Brain pericyte (primary cell): ENCODE results near the gene TRIM65.

ENCODE experiments used
- DNase-seq: peaks from one replicate; pipeline ENCODE4 v3.0.0-alpha.2; 2012; ENCODE audit warnings: low read depth, low spot score

The TRIM65 gene

GRCh38 chr17:75896415-75897159 lies at the start of gene TRIM65:
Gene TRIM65 (minus strand): TSS chr17:75896951. CDS start chr17:75896937, 14 bp downstream.
- no peak for DNase-seq

GRCh38 chr17:75945211-75945610 lies 48.5 kb upstream of the TRIM65 start:
- DNase-seq = no peak

GRCh38 chr17:75943491-75943890 lies 46.7 kb upstream of the TRIM65 start:
- no peak for DNase-seq

DNA sequence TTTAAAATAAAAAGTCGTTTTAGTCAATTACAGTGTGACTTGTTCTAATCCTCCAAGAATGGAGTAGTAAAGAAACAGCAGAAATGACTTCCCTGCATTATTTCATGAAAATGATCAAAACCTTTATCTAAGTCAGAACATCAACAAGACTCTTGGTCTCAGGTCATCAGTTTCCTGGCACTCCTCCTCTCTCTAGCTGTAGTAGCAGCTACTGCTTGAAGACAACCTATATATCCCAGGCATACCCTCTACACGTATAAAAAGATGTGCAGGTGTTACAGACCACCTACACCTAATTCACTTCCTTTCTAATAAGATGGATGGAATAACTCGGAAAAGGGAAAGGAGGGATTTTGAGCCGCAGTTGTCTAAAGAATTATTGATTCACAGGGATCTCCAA lies 45.7 kb upstream of the TRIM65 start:
- DNase-seq = no peak

DNA sequence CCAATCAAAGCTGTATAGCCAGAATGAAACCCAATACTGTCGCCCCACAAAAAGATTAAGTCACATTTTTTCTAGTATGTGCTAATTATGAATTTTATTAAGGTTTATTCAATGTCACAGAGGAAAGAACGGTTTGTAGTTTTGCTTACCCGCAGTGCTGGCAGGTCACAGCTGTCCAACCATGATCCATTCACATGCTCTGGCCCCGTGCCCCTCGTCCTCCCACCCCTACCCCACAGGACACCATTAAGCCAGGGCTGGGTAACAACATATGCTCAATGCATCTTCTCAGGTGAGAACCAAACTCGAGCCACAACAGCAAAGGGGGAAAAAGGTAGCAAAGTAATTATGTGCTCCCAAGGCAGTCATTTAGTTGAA lies 44.7 kb upstream of the TRIM65 start:
- no peak for DNase-seq

DNA sequence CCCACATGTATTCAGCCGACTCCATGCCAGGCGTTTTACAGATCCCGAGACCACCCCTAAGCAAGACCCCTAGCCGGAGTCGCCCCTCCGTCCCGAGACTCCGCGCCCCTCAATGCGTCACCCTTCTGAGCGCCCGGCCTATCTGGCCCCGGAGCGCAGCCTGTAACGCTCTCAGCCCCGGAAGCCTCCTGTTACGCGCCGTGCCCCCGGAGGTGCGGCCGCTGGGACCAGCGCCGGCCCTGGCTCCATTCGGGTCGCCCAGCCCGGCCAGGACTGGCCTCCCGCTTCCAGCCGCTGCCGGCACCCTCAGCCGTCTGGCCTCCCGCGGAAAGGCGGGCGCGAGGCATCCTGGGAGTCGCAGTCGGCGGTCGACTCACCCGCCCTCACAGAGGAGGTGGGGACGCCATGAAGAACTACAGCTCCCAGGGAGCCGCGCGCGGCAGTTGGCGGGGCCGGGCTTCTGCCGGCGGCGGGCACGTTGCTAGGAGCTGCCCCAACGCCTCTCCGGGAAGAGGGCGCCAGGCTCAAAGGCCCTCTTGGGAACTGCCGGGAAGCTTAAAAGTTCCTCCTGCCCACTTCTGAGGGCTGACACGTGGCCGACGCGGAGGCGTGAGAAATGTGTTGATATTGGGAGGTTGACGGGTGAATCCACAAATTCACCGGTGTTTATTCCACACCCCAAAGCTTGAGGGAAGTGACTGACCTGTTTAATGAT lies 44.1 kb upstream of the TRIM65 start, which contains the start of gene FBF1:
TSS of gene FBF1 (minus strand) at position 316 of the 715 bp plus-strand sequence. CDS start 2,893 bp downstream, outside the sequence.
- peak; percentile 75 for DNase-seq

GRCh38 chr17:75937652-75938051 lies 40.9 kb upstream of the TRIM65 start:
- no peak for DNase-seq

DNA sequence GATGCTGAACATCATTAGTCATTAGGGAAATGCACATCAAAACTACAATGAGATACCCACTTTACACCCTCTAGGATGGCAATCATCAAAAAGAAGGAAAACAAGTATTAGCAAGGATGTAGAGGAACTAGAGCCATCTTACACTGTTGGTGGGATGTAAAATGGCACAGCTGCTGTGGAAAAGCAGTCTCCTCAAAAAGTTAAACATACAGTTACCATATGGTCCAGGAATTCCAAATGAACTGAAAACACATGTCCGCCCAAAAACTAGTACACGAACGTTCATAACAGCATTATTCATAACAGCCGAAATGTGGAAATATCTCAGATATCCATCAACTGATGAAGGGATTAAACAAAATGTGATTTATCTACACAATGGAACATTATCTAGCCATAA lies 37.1 kb upstream of the TRIM65 start:
- DNase-seq = no peak

DNA sequence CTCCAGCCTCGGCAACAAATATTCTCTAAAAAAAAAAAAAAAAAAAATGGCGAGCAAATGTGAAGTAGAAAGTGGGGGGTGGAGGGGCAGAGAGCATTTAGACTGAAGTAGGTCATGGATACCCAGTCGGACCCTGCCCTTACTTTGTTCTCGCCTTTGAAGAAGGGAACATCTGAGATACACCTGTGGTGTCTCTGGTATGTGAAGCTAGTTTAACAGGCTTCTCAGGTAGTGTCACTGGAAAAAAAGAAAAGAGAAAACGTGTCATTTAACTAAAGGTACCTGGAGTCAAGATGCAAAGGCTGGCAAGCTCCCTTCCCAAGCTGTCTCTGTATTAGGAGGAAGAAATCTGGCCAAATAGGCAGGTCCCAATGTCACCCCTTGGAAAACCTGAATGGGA lies 36.1 kb upstream of the TRIM65 start:
- no peak for DNase-seq

DNA sequence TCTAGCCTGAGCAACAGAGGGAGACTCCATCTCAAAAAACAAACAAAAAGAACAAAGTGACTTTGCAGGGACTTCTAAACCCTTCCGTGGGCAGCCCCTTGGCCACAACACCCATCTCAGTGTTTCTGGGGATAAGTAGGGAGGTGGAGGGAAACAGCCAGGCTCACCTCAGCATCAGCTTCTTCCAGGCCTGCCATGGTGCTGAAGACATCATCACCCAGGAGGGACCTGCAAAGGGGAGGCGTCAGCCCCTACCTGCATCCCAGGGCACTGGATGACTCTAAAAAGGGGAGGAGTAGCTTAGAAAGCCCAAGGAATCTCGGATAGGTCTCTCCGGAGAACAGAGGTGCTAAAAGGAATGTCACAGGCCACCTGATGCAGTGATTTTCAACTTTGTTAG lies 34.3 kb upstream of the TRIM65 start:
- DNase-seq = no peak

DNA sequence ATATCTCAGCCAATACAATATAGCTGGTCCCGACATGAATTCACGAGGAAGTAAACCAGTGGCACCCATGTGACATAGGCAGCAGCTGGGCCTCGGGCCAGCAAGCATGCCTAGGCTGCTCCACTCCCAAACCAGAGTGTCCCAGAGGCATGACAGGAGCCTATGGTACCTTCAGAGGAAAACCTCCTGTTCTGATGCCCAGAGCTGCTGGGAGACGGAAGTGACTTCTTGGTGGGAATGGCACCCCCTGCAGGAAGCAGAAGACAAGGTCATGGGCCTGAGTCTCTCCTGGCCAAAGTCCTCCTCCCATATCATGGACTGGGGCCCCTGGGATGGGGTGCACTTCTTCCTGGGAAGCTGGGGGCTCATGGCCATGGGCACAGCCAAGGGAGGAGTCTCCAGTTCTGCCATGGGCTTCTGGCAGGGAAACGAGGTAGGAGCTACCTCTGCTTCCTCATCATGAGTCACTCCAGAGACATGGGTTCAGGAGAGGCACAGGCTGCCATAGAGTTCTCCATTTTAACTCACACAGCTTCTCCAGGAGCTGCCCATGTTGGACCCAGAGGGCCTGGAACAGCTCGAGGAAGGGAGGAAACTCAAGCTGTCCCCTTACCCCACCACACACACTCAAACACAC lies 30.7 kb upstream of the TRIM65 start:
- DNase-seq = no peak

DNA sequence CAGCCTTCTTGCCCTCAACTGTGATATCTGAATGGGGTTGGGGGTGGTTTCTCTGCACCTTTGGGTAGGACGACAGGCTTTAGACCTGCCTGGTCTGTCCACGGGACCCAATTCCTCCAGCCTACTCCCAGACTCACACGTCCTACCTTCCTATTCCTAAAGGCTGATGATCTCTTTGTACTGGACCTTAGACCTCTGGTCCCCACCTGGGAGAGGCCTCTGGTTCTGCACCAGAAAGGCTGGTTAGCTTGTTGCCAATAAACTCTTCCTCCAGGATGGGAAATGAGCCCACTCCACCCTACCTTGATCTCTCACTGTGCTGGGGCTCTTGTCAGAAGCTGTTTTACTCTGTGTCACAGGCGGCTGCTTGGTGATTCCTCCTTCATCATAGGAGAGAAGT lies 29.7 kb upstream of the TRIM65 start:
- no peak for DNase-seq

DNA sequence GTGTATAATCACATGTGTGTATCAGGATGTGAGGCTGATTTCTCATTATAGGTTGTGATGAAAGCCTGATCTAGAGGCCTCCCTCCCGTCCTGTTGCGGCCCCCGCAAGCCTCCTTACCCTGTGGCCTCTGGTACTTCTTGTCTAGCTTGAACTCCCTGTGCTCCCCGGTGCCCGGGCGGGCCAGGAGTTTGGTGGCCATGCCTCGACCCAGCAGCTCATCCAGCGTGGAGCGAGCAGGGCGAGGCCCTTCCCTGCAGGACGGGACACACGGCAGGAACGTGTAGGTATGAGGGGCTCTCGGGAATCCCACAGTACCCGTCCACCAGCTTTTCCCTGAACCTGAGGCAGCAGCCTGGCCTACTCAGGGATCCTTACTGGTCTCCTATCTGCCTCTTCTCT lies 29.2 kb upstream of the TRIM65 start:
- no peak for DNase-seq

DNA sequence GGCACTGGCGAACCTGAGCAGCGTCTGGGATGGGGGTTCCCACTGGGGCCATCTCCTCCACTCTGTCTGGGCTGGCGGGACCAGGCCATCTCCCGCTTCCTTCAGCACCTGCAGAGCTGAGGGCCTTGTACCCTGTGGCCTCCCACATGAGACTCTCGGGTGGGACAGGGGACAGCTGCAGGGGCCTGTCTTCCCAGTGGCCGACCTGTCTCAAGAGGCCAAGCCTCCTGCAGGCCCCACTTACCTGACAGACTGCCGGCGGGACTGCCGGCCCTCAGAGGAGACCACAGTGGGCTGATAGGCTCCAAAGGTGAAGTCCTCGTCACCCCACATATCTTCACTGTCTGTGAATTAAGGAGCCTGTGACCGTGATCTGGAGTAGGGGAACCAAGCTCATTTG lies 28.4 kb upstream of the TRIM65 start:
- no peak for DNase-seq

GRCh38 chr17:75922963-75923874 lies 26.5 kb upstream of the TRIM65 start:
- DNase-seq = no peak

DNA sequence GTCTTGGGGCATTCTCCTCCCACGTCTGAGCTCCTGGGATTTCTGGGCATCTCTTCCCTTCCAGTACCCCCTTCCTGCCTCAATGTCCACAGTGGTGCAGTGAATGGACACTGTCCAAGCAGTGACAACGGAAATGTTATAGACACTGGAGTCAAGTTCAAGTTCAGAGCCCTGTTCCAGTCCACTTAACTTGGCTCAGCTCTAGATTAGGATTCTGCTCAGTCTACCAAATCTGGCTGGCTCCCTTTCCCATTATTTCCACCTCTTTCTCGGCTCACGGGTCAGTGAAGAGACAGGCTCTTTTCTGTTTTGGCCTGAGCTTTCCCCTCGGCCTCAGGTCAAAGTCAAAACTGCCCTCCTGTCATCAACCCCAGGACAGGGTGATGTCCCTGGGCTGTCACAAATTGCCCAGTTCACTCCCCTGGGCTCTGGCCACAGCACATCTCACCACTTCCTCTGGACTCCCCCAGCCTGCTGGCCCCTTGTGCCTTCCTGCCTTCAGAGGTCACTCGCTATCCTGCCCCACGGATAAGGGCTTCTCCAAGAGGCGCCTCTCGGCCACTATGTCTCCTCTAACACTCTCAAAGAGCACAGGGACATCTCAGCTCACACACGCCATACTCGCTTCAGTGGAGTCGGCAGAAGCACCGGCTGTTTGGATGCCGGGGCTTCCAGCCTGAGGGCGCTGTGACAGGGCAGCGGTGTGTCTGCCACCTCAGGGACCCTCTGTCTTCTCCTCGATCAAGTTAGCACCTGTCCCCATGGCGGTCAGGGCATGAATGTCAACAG lies 25.6 kb upstream of the TRIM65 start:
- no peak for DNase-seq

DNA sequence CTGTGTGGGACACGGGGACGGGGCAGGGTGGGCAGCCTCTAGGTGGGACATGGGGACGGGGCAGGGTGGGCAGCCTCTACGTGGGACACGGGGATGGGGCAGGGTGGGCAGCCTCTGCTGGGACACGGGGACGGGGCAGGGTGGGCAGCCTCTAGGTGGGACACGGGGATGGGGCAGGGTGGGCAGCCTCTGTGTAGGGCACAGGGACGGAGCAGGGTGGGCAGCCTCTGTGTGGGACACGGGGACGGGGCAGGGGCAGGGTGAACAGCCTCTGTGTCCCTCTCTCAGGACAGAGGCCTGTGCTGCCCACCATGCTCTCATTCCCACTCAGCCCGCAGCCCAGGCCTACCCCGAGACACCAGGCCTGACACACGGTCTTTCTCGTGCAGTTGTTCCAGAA lies 24.8 kb upstream of the TRIM65 start:
- no peak for DNase-seq

GRCh38 chr17:75920045-75920560 lies 23.4 kb upstream of the TRIM65 start:
- no peak for DNase-seq

DNA sequence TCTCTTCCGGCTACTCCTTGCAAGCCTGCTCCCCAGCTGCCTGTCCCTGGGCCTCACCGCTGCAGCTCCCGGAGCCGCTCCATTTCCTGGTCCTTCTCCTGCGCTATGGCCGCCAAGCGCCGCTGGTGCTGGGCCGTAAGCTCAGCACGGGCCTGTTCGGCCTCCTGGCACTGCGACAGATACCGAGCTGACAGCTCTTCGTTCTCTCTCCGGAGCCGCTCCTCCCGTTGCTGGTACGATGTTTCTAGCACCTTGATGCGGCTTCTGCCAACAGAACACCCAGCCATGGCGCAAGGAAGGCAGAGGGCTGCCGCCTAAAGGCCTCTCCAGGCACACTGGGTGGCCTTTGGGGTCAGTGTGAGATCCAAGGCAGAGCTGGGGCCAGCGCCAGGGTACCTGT lies 22.9 kb upstream of the TRIM65 start:
- DNase-seq = no peak

- no peak for DNase-seq
Observed at GRCh38 chr17:75917917-75918445, 21.2 kb upstream of the TRIM65 start.
